Spinal cord (tissue), 10 donors: ENCODE measurements around the gene GTF3C1. TPM values are rescaled to one million over a fixed set of nuclear protein-coding genes. Genes with fewer than 3 reads are reported as not detected.
A peak's percentile ranks its signal among the peaks of the same experiment; 100 is the strongest.

Source experiments
- DNase-seq, 6 donors: peaks; one replicate each; pipeline versions ENCODE4 v3.0.0 to v3.0.0-alpha.2; 2013 to 2015; ENCODE audit warnings: low spot score in 6 of 6, low read depth in 4 of 6
- H3K27ac ChIP-seq: one replicate; pipeline ENCODE4 v1.5.1; 2013; ENCODE audit warnings: low read depth, low read length, control low read depth
- H3K27me3 ChIP-seq: one replicate; pipeline ENCODE4 v1.6.1; 2013; ENCODE audit warnings: low read length; ENCODE audit not compliant: control insufficient read depth, insufficient read depth
- H3K36me3 ChIP-seq: one replicate; pipeline ENCODE4 v1.6.1; 2013; ENCODE audit warnings: low read length; ENCODE audit not compliant: control insufficient read depth, insufficient read depth
- H3K4me1 ChIP-seq: one replicate; pipeline ENCODE4 v1.6.1; 2013; ENCODE audit warnings: low read length; ENCODE audit not compliant: control insufficient read depth, insufficient read depth
- H3K4me3 ChIP-seq: one replicate; pipeline ENCODE4 v1.5.1; 2013; ENCODE audit warnings: low read depth, low read length, control low read depth
- H3K9me3 ChIP-seq: one replicate; pipeline ENCODE4 v1.6.1; 2013; ENCODE audit warnings: low read length; ENCODE audit not compliant: control insufficient read depth, insufficient read depth
- WGBS: methylation state at CpG from one replicate; pipeline ENCODE4 v1.1.5; 2013; ENCODE audit warnings: missing lambda C conversion rate; ENCODE audit not compliant: insufficient coverage; 5-methylcytosine and 5-hydroxymethylcytosine counted together
- polyA plus RNA-seq, 2 donors: library from polyadenylated mRNA; unstranded; fragments of 120-200 nt; gene quantifications; one replicate each; pipeline ENCODE4 v1.2.1, GENCODE V29; 2013; ENCODE audit not compliant: insufficient read length in 2 of 2
- total RNA-seq, 2 donors: library from RNA; depleted of rRNA in 1 of 2; stranded (reverse); fragments of 120-200 nt in 1 of 2; fragments of >200 nt in 1 of 2; gene quantifications; one replicate each; pipeline versions ENCODE4 v1.2.3 to v1.2.4, GENCODE V29; 2013 to 2014
- donor health status: healthy.

The GTF3C1 gene
- total and polyA plus RNA-seq, 4 donors = 65.8 to 110 (median 93.3) TPM

DNA sequence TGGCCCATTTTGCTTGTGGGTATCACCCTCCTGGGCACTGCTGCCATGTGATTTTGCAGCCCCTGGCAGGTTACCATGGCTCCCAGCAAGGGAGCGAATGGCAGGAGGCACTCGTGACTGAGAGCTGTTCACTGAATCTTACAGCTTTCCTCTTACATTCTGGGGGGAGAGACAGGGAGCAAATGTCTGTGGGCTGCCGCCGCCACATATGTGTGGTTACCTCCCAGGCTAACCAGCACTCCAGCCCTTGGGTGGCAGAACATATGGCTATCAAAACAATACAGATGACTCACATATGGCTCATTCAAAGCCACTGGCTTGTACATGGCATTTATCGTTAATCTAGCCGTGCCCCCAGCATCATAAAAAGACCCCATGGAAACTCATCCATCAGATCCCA lies 19.8 kb downstream of the GTF3C1 start:
- no peaks in the 10 kb centered on the region for H3K9me3 ChIP-seq
- no peak overlapping the region for H3K4me3 ChIP-seq
- DNase-seq = peak in 2 of 6 donors; percentile 85 to 88
- 53% methylated on average over 4 of the region's 6 CpGs for WGBS
- no peak overlapping the region for H3K27ac ChIP-seq
- peaks cover 20% of the 10 kb centered on the region for H3K4me1 ChIP-seq
- peaks cover 71% of the 10 kb centered on the region for H3K36me3 ChIP-seq
- H3K27me3 ChIP-seq = no peaks in the 10 kb centered on the region

DNA sequence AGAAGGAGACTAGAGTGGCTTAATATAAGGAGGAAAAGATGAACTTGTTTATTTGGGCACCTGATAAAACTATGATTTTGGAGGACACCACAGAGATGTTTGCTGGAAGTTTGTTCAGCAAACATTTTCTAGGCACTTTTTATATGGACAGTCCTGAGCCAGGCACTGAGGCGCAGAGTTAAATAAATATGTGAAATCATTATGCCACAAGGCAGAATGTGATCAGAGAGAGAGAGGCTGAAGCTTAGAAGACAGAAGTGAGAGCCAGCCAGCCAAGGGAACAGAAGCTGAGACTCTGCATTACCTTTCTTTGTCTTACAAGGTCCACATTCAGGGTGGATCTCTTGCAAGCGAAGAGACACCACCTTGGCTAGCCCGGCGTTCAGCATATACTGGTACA lies 21.4 kb downstream of the GTF3C1 start:
- H3K4me3 ChIP-seq = no peak overlapping the region
- peaks cover 20% of the 10 kb centered on the region for H3K4me1 ChIP-seq
- no peak for DNase-seq
- H3K27ac ChIP-seq = no peak overlapping the region
- WGBS = 93% methylated on average over 4 of the region's 4 CpGs
- no peaks in the 10 kb centered on the region for H3K9me3 ChIP-seq
- no peaks in the 10 kb centered on the region for H3K27me3 ChIP-seq
- peaks cover 71% of the 10 kb centered on the region for H3K36me3 ChIP-seq

DNA sequence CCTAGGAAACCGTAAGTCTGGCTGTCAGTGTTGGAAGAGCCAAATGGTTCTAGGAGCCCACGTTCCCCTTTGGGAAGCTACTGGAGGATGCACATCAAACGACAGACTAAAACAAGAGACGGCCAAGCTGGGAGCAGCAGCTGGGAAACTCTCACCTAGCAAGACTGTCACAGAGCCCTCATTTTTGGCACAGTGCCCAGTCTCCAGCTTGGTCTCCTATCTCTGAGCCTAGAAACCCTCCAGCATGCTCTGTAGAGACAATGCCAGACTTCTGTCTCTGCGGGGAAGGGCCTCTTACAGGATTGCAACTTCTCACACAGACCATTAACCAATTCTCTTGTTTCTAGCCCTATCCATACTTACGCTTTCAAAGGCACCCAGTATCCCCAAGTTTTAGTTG lies 23.5 kb downstream of the GTF3C1 start:
- peaks cover 23% of the 10 kb centered on the region for H3K4me1 ChIP-seq
- WGBS = 67% methylated on average over 6 of the region's 6 CpGs
- no peaks in the 10 kb centered on the region for H3K9me3 ChIP-seq
- peak in 2 of 6 donors; percentile 60 to 77 for DNase-seq
- H3K27me3 ChIP-seq = no peaks in the 10 kb centered on the region
- peaks cover 61% of the 10 kb centered on the region for H3K36me3 ChIP-seq
- no peak overlapping the region for H3K27ac ChIP-seq
- no peak overlapping the region for H3K4me3 ChIP-seq

DNA sequence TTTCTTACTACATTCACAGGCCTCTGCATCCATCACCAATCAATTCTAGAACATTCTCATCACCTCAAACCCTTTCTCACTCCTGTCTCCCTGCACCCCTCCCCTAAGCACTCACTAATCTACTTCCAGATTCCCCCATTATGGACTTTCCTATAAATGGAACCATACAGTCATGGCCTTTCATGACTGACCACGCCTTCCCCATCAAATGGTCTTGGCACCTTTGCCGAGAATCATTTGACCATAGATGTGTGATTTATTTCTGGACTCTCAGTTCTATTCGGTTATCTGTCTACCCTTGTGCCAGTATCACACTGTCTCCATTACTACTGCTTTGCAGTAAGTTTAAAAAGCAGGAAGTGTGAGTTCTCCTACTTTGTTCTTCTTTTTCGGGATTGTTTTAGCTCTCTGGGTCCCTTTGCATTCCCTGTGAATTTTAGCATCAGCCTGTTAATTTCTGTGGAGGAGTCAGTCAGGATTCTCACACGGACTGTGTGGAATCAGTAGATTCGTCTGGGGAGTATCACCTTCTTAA lies 27.5 kb downstream of the GTF3C1 start:
- Histone ChIP-seq H3K4me1 (peaks cover 8% of the 10 kb centered on the region), H3K27ac (no peak overlapping the region), H3K27me3 (no peaks in the 10 kb centered on the region), H3K36me3 (peaks cover 58% of the 10 kb centered on the region), H3K9me3 (no peaks in the 10 kb centered on the region), H3K4me3 (no peak overlapping the region)
- 100% methylated on average over 1 of the region's 6 CpGs for WGBS
- DNase-seq = no peak

DNA sequence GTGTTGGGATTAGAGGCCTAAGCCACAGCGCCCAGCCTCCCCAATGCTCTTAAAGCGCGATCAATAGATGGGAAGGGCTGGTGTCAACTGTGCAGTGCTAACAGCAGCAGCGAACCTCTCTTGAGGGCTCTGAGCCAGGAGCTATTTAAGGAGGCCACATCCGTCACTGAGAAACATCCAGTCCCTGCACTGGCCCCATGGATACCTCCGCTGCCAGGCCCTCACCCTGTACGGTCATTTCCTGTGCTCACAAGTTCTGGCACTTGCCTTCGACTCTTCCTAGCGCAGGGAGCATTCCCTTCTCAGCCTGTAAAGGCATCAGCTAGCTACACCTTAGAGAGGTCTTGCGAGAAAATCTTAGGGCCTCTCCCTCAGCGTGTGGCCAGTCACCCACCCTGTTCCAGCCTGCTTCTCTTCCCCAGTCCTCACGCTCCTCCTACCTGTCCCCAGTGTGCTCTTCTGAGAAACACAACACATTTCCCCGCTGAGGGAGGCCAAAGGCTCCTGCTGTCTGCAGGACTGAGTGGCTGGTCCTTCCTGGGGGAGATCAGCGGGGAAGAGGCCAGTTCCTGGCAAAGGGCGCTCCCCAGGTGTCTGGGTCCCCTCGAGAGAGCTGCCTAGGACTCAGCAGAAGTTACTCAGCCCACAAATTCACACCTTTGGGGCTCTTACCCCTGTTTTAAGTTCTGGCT lies 28.6 kb downstream of the GTF3C1 start:
- WGBS = 76% methylated on average over 16 of the region's 16 CpGs
- DNase-seq = peak in 1 of 6 donors; percentile 29
- Histone ChIP-seq H3K27me3 (no peaks in the 10 kb centered on the region), H3K36me3 (peaks cover 57% of the 10 kb centered on the region), H3K9me3 (no peaks in the 10 kb centered on the region), H3K4me3 (no peak overlapping the region), H3K4me1 (peaks cover 9% of the 10 kb centered on the region), H3K27ac (no peak overlapping the region)

DNA sequence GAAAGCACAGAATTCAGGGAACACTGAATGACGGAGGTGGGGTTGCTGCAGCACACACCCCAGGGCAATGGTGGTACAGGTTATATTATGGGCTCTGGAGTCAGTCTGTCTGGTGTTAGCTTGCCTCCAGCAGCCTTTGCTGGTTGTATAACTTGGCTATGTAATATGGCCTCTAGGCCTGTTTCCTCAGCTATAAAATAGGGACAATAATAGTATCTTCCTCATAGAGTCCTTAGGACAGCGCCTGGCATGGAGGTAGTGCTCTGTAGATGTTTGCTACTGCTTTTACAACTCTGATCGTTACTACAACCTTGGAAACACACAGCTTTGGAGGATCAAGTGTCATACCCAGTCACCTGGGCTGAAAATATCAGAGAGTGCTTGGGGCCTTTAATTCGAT lies 31.5 kb downstream of the GTF3C1 start:
- H3K36me3 ChIP-seq = peaks cover 64% of the 10 kb centered on the region
- H3K27ac ChIP-seq = no peak overlapping the region
- 100% methylated on average over 1 of the region's 4 CpGs for WGBS
- H3K9me3 ChIP-seq = no peaks in the 10 kb centered on the region
- DNase-seq = no peak
- H3K4me3 ChIP-seq = no peak overlapping the region
- peaks cover 15% of the 10 kb centered on the region for H3K4me1 ChIP-seq
- H3K27me3 ChIP-seq = no peaks in the 10 kb centered on the region

DNA sequence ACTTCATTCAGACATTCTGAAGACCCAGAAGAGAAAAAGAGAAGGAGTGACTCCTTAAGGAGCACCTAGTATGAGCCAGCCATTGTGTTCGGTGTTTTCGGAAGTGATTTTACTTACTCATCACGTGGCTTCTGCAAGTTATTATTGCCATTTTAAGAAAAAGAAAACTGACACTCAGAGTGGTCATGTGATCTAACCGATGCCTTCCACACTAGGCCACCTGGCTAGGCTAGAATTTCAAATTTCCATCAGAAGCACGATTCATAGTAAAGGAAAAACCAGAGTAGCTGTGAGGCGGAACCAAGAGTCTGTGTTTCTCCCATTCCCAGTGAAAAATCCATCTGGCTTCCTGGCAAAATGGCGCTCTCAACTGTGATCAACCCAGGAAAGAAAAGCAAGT lies 32.0 kb downstream of the GTF3C1 start:
- peaks cover 15% of the 10 kb centered on the region for H3K4me1 ChIP-seq
- no peak overlapping the region for H3K27ac ChIP-seq
- no peaks in the 10 kb centered on the region for H3K9me3 ChIP-seq
- no peaks in the 10 kb centered on the region for H3K27me3 ChIP-seq
- no peak for DNase-seq
- H3K4me3 ChIP-seq = no peak overlapping the region
- peaks cover 67% of the 10 kb centered on the region for H3K36me3 ChIP-seq
- 95% methylated on average over 2 of the region's 7 CpGs for WGBS

DNA sequence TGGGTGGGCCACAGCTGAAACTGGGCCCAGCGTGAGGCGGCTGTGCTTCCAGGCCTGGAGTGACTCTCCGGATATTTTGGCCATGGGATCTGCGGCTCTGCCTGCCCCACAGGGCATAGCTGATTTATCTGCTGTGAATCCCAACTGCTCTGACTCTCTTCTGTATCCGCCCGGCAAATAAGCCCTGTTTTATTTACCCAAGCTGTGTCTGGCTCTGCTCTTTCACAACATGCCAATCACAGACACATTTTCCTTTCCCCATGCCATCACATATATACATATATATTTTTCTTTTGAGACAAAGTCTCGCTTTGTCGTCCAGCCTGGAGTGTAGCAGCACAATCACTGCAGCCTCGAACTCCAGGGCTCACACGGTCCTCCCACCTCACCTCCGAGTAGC lies 33.3 kb downstream of the GTF3C1 start:
- Histone ChIP-seq H3K9me3 (no peaks in the 10 kb centered on the region), H3K36me3 (peaks cover 73% of the 10 kb centered on the region), H3K4me1 (peaks cover 16% of the 10 kb centered on the region), H3K27ac (no peak overlapping the region), H3K4me3 (no peak overlapping the region), H3K27me3 (no peaks in the 10 kb centered on the region)
- DNase-seq = no peak
- WGBS = 88% methylated on average over 7 of the region's 11 CpGs

DNA sequence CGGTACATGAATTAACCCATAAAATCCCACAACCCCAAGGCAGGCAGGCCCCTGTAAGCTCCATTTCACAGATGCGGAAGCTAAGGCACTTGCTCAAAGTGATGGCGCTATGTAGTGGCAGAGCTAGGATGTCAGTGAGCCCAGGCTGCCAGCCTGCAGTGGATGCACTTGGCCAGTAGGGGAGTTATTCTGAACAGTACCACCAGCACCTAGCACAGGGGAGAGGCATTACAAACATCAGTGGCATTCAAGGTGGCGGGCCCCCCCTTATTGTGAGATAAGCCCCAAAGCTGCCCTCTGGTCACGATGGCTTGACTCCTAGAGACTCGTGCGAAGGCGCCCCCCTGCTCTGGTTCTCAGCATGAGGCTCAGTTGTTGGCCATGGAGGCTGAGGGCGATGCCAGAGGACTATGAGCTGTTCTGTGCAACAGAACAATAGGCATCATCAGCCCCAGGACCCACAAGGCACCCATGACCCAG lies 33.8 kb downstream of the GTF3C1 start:
- H3K27me3 ChIP-seq = no peaks in the 10 kb centered on the region
- no peak for DNase-seq
- no peak overlapping the region for H3K4me3 ChIP-seq
- no peak overlapping the region for H3K27ac ChIP-seq
- WGBS = 90% methylated on average over 6 of the region's 9 CpGs
- peaks cover 73% of the 10 kb centered on the region for H3K36me3 ChIP-seq
- H3K9me3 ChIP-seq = no peaks in the 10 kb centered on the region
- H3K4me1 ChIP-seq = peaks cover 12% of the 10 kb centered on the region

DNA sequence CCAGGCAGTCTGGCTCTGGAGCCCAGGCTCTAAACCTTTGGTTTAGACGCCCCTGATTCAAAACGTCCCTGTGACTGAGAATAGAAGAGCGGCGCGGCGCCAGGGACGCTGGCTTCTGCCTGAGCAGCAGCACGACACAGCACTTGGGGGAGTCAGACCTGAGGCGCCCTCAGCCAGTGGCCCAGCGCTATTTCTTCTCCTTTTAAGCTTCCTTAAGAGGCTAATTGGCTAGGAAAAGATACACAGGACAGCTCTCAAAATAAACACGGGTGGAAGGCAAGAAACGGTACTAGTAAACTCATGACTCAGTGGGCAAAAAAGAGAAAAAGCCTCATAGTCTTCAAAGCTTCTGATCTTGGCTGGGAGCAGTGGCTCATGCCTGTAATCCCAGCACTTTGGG lies 34.9 kb downstream of the GTF3C1 start:
- 80% methylated on average over 11 of the region's 12 CpGs for WGBS

More for the DNA sequence above, 34.9 kb downstream of the GTF3C1 start:
- Histone ChIP-seq H3K9me3 (no peaks in the 10 kb centered on the region), H3K4me3 (no peak overlapping the region), H3K36me3 (peaks cover 76% of the 10 kb centered on the region), H3K4me1 (peaks cover 9% of the 10 kb centered on the region), H3K27ac (no peak overlapping the region), H3K27me3 (no peaks in the 10 kb centered on the region)
- DNase-seq = no peak
